Measurements from ENCODE around the gene PPM1D.

Gene PPM1D

DNA sequence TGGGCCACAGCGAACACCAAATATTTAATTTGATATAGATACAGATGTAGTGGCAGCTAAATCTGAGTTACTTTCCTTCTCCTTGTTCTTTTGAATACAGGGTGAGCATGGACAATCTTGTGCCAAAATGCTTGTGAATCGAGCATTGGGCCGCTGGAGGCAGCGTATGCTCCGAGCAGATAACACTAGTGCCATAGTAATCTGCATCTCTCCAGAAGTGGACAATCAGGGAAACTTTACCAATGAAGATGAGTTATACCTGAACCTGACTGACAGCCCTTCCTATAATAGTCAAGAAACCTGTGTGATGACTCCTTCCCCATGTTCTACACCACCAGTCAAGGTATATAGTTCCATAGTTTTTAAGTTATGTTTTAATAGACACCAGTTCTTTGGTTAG, 56.5 kb downstream of the PPM1D start:
- H3F3A ChIP-seq (ENCODE audit: low read depth) = no peaks in the 10 kb centered on the region
- H3K9me2 ChIP-seq (replicated peaks; ENCODE audit: low read depth, low read length) = no peaks in the 10 kb centered on the region
- peaks cover 17% of the 10 kb centered on the region for H4K20me1 ChIP-seq (ENCODE audit: insufficient read depth, low read length, poor library complexity, severe bottlenecking)
- H2AFZ ChIP-seq (ENCODE audit: low read length) = no peak overlapping the region
- no peak overlapping the region for H3K9ac ChIP-seq (ENCODE audit: low read depth, low read length, poor library complexity, severe bottlenecking)
- H3K36me3 ChIP-seq (ENCODE audit: insufficient read depth, low read length) = peaks cover 64% of the 10 kb centered on the region
- no peaks in the 10 kb centered on the region for H3K27me3 ChIP-seq (ENCODE audit: insufficient read depth, low read length, poor library complexity, severe bottlenecking)
- peaks cover 28% of the 10 kb centered on the region for H3K79me2 ChIP-seq (ENCODE audit: insufficient read depth, low read length)
- TF ChIP-seq EZH2phosphoT487 (IDR thresholded peaks at IDR 0.05; ENCODE audit: borderline replicate concordance) = no peak
- TF ChIP-seq, protein P1, sequence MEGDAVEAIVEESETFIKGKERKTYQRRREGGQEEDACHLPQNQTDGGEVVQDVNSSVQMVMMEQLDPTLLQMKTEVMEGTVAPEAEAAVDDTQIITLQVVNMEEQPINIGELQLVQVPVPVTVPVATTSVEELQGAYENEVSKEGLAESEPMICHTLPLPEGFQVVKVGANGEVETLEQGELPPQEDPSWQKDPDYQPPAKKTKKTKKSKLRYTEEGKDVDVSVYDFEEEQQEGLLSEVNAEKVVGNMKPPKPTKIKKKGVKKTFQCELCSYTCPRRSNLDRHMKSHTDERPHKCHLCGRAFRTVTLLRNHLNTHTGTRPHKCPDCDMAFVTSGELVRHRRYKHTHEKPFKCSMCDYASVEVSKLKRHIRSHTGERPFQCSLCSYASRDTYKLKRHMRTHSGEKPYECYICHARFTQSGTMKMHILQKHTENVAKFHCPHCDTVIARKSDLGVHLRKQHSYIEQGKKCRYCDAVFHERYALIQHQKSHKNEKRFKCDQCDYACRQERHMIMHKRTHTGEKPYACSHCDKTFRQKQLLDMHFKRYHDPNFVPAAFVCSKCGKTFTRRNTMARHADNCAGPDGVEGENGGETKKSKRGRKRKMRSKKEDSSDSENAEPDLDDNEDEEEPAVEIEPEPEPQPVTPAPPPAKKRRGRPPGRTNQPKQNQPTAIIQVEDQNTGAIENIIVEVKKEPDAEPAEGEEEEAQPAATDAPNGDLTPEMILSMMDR (conservative IDR thresholded peaks at IDR 0.05; ENCODE audit: low read length) = no peak
- no peaks in the 10 kb centered on the region for H3K9me3 ChIP-seq (ENCODE audit: insufficient read depth, low read depth, low read length)
- no peak overlapping the region for H3K4me3 ChIP-seq (ENCODE audit: low read length, poor library complexity, severe bottlenecking)
- H3K4me2 ChIP-seq (ENCODE audit: low read depth, low read length, poor library complexity, severe bottlenecking) = no peak overlapping the region
- H3K4me1 ChIP-seq (ENCODE audit: insufficient read depth, low read length, poor library complexity, severe bottlenecking) = no peaks in the 10 kb centered on the region

DNA sequence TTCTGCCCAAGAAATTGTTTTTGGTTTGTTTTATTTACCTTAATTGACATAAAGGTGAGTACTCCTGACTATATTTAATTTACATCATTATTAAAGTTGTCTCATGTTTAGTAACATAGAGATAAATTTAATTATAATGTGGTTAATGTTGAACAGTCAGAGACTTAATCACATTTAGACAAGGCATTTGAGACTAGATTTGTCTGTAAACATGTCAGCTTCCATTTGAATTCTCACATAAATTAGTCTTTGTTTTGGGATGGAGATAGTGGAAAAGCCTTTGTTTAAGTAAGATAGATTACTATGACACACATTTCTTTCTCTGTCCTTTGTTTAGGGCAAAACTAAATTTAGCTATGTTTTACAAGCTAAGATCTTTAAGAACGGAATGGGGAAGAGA, 59.2 kb downstream of the PPM1D start:
- Histone ChIP-seq H3K9me3 (ENCODE audit: insufficient read depth, low read depth, low read length) (no peaks in the 10 kb centered on the region), H4K20me1 (ENCODE audit: insufficient read depth, low read length, poor library complexity, severe bottlenecking) (no peaks in the 10 kb centered on the region), H3K4me3 (ENCODE audit: low read length, poor library complexity, severe bottlenecking) (no peak overlapping the region), H3K9me2 (replicated peaks; ENCODE audit: low read depth, low read length) (no peaks in the 10 kb centered on the region), H3K27me3 (ENCODE audit: insufficient read depth, low read length, poor library complexity, severe bottlenecking) (no peaks in the 10 kb centered on the region), H2AFZ (ENCODE audit: low read length) (no peak overlapping the region), H3K36me3 (ENCODE audit: insufficient read depth, low read length) (peaks cover 64% of the 10 kb centered on the region), H3K79me2 (ENCODE audit: insufficient read depth, low read length) (peaks cover 10% of the 10 kb centered on the region; the same call in 1 of the 2 replicates), H3K4me2 (ENCODE audit: low read depth, low read length, poor library complexity, severe bottlenecking) (no peak overlapping the region), H3F3A (ENCODE audit: low read depth) (no peaks in the 10 kb centered on the region), H3K4me1 (ENCODE audit: insufficient read depth, low read length, poor library complexity, severe bottlenecking) (no peaks in the 10 kb centered on the region), H3K9ac (ENCODE audit: low read depth, low read length, poor library complexity, severe bottlenecking) (no peak overlapping the region)
- TF ChIP-seq, protein P1 (conservative IDR thresholded peaks at IDR 0.05; ENCODE audit: low read length) = no peak
- TF ChIP-seq EZH2phosphoT487 (IDR thresholded peaks at IDR 0.05; ENCODE audit: borderline replicate concordance) = no peak

DNA sequence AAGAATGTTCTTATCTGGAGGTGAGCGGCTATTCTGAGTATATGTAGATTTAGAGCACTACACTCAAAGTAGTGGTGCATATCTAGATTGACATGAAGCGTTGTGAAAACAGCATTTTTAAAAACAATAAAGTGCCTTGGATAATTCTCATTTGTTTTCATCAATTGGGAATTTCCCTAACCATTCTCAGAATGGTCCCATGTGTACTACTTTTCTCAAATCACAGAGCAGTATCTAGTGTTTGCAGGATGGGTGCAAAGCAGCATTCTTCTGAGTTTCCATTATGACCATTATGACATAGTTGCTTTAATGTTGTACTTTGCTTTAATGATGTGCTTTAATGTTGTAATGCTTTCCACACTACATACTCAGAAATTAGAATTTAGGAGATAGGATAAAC, 61.5 kb downstream of the PPM1D start:
- no peak overlapping the region for H3K9ac ChIP-seq (ENCODE audit: low read depth, low read length, poor library complexity, severe bottlenecking)
- H3K79me2 ChIP-seq (ENCODE audit: insufficient read depth, low read length) = no peaks in the 10 kb centered on the region
- H3F3A ChIP-seq (ENCODE audit: low read depth) = no peaks in the 10 kb centered on the region
- H3K4me3 ChIP-seq (ENCODE audit: low read length, poor library complexity, severe bottlenecking) = no peak overlapping the region
- H4K20me1 ChIP-seq (ENCODE audit: insufficient read depth, low read length, poor library complexity, severe bottlenecking) = no peaks in the 10 kb centered on the region
- H3K4me2 ChIP-seq (ENCODE audit: low read depth, low read length, poor library complexity, severe bottlenecking) = no peak overlapping the region
- H3K36me3 ChIP-seq (ENCODE audit: insufficient read depth, low read length) = peaks cover 82% of the 10 kb centered on the region
- no peaks in the 10 kb centered on the region for H3K9me2 ChIP-seq (replicated peaks; ENCODE audit: low read depth, low read length)
- H2AFZ ChIP-seq (ENCODE audit: low read length) = no peak overlapping the region
- TF ChIP-seq EZH2phosphoT487 (IDR thresholded peaks at IDR 0.05; ENCODE audit: borderline replicate concordance) = no peak
- TF ChIP-seq, protein P1 (conservative IDR thresholded peaks at IDR 0.05; ENCODE audit: low read length) = no peak
- H3K9me3 ChIP-seq (ENCODE audit: insufficient read depth, low read depth, low read length) = no peaks in the 10 kb centered on the region
- no peaks in the 10 kb centered on the region for H3K27me3 ChIP-seq (ENCODE audit: insufficient read depth, low read length, poor library complexity, severe bottlenecking)
- no peaks in the 10 kb centered on the region for H3K4me1 ChIP-seq (ENCODE audit: insufficient read depth, low read length, poor library complexity, severe bottlenecking)

Data from Loucy (cell line).